Lower leg skin (tissue), 3 donors: Measurements from ENCODE around the gene TSPAN32.

ENCODE experiments used
- POLR2A ChIP-seq, 2 donors: fragments of 450-650 bp; IDR thresholded peaks; one replicate each; pipeline ENCODE4 v1.6.1; 2016 to 2017; ENCODE audit warnings: antibody characterized with exemption in 2 of 2, mild to moderate bottlenecking in 1 of 2, moderate library complexity in 1 of 2
- TF ChIP-seq, protein P1 (sequence below), 3 donors: fragments of 450-650 bp; IDR thresholded peaks; one replicate each; pipeline ENCODE4 v1.5.1; 2016; ENCODE audit warnings: antibody characterized with exemption in 3 of 3, mild to moderate bottlenecking in 3 of 3, moderate library complexity in 2 of 3

DNA sequence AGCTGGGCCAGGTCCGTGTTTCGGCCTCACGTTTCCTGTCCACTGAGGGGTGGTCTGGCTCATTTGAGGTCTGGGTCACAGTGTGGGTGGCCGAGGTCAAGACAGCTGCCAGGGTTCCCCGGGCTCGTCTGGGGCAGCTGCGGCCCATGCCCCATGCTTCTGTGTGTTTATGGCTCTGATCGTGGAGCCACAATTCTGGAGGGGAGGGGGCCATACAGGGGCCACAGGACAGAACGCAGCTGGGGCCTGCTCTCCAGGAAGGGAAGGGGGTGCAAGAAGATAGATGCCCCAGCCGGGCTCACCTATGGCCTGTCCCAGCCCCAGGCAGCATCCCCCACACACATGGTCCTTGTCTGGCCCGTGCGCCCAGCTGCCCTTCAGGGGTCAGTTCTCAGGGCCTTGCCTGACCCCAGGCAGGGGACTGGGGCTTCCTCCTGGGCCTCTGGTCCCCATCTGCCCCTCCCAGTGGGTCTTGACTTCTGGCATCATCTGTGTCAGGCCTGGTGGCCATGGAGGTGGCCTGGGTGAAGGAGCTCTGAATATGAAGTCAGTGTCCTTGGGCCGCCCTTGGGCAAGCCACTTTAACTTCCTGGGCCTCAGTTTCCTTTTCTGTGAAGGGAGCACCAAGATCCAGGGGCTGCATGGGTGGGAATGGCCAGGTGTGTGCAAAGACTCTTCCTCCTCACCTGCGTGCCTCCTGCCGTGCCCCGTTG is 8.4 kb downstream of the TSPAN32 start:
- TF ChIP-seq, protein P1, sequence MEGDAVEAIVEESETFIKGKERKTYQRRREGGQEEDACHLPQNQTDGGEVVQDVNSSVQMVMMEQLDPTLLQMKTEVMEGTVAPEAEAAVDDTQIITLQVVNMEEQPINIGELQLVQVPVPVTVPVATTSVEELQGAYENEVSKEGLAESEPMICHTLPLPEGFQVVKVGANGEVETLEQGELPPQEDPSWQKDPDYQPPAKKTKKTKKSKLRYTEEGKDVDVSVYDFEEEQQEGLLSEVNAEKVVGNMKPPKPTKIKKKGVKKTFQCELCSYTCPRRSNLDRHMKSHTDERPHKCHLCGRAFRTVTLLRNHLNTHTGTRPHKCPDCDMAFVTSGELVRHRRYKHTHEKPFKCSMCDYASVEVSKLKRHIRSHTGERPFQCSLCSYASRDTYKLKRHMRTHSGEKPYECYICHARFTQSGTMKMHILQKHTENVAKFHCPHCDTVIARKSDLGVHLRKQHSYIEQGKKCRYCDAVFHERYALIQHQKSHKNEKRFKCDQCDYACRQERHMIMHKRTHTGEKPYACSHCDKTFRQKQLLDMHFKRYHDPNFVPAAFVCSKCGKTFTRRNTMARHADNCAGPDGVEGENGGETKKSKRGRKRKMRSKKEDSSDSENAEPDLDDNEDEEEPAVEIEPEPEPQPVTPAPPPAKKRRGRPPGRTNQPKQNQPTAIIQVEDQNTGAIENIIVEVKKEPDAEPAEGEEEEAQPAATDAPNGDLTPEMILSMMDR (IDR thresholded peaks at IDR 0.05): no peak
- TF ChIP-seq POLR2A (IDR thresholded peaks at IDR 0.05): no peak
